A549 (cell line): Measurements from ENCODE around the gene PSMD1. TPM values are rescaled to one million over a fixed set of nuclear protein-coding genes. Genes with fewer than 3 reads are reported as not detected.

Experiments used
- ATAC-seq, 2 experiments: fragments of 200-7000 bp in 1 of 2; fragments of >200 bp in 1 of 2; cut with Nextera tagmentation in 1 of 2; cut with Tn5 transposase in 1 of 2; 3 replicates each; pipeline versions ENCODE4 v1.8.0 to v1.9.1; 2018 to 2020; ENCODE audit warnings: mild to moderate bottlenecking in 1 of 2, moderate library complexity in 1 of 2
- CTCF ChIA-PET: fragments of 300-600 bp; sonication (Branson Sonifier 250); formaldehyde crosslinking; extraction: SDS; loops from one replicate; lab custom pipeline; 2021; ENCODE audit warnings: antibody characterized with exemption, inconsistent platforms; lab: Yijun Ruan, JAX
- POLR2A ChIA-PET: fragments of 350-600 bp; formaldehyde crosslinking; extraction: SDS; loops from one replicate; lab custom pipeline; 2021; ENCODE audit warnings: antibody characterized with exemption, inconsistent platforms; lab: Yijun Ruan, JAX
- DNase-seq, 2 experiments: peaks; one replicate each; pipeline versions ENCODE4 v3.0.0 to v3.0.0-alpha.2; 2011 to 2016; ENCODE audit warnings: low read depth in 1 of 2, low spot score in 1 of 2
- FAIRE-seq: peaks from 2 replicates; lab custom pipeline; 2011; peaks lifted over from hg19 to GRCh38; lab: Jason Lieb, UNC
- H3K27ac ChIP-seq, 2 experiments: fragments of >200 bp; sonication (Bioruptor Twin); formaldehyde crosslinking; 3 replicates each; pipeline ENCODE4 v1.5.1; 2016 to 2017
- H3K4me1 ChIP-seq: fragments of >200 bp; sonication (Bioruptor Twin); formaldehyde crosslinking; 3 replicates; pipeline ENCODE4 v1.6.1; 2016
- H3K4me2 ChIP-seq: fragments of >200 bp; sonication (Bioruptor Twin); formaldehyde crosslinking; 3 replicates; pipeline ENCODE4 v1.6.1; 2016
- H3K4me3 ChIP-seq: fragments of >200 bp; sonication (Bioruptor Twin); formaldehyde crosslinking; 3 replicates; pipeline ENCODE4 v1.5.1; 2016
- H3K9me3 ChIP-seq: fragments of >200 bp; sonication (Bioruptor Twin); formaldehyde crosslinking; 3 replicates; pipeline ENCODE4 v1.6.1; 2016
- BHLHE40 ChIP-seq: IDR thresholded peaks from 2 replicates; pipeline ENCODE4 v1.6.1; 2012; ENCODE audit warnings: low read depth, low read length, inconsistent platforms
- CBX2 ChIP-seq: fragments of 200-600 bp; sonication (generic); IDR thresholded peaks from 2 replicates; pipeline ENCODE4 v1.6.1; 2016; ENCODE audit warnings: low read depth, mild to moderate bottlenecking, borderline replicate concordance
- CHD4 ChIP-seq: fragments of 200-600 bp; sonication (generic); IDR thresholded peaks from 2 replicates; pipeline ENCODE4 v1.6.1; 2016; ENCODE audit warnings: antibody characterized with exemption, mild to moderate bottlenecking, borderline replicate concordance
- CTCF ChIP-seq: fragments of >200 bp; sonication (Bioruptor Twin); formaldehyde crosslinking; IDR thresholded peaks from 3 replicates; pipeline ENCODE4 v1.5.1; 2016
- E2F6 ChIP-seq: IDR thresholded peaks from 2 replicates; pipeline ENCODE4 v1.6.1; 2012; ENCODE audit warnings: low read depth, borderline replicate concordance
- EHF ChIP-seq: fragments of 250-450 bp; sonication (Bioruptor Pico); IDR thresholded peaks from 2 replicates; pipeline ENCODE4 v1.5.0; 2020; ENCODE audit warnings: mild to moderate bottlenecking
- EHMT2 ChIP-seq: fragments of 200-600 bp; sonication (generic); IDR thresholded peaks from 2 replicates; pipeline ENCODE4 v1.6.1; 2016; ENCODE audit warnings: antibody characterized with exemption, low read depth, mild to moderate bottlenecking, moderate library complexity
- FOSB ChIP-seq: fragments of 250-450 bp; sonication (Bioruptor Pico); IDR thresholded peaks from 2 replicates; pipeline ENCODE4 v1.5.0; 2020; ENCODE audit warnings: mild to moderate bottlenecking, moderate library complexity
- FOSL2 ChIP-seq, 2 experiments: fragments of 450-650 bp in 1 of 2; fragments of >200 bp in 1 of 2; sonication (Bioruptor Twin) in 1 of 2; formaldehyde crosslinking; IDR thresholded peaks; 2 replicates each; pipeline versions ENCODE4 v1.5.0 to v1.6.1; 2016 to 2020; ENCODE audit warnings: mild to moderate bottlenecking in 1 of 2, moderate library complexity in 1 of 2
- FOXS1 ChIP-seq: fragments of 250-450 bp; sonication (Bioruptor Pico); IDR thresholded peaks from 2 replicates; pipeline ENCODE4 v1.5.0; 2020; ENCODE audit warnings: mild to moderate bottlenecking, moderate library complexity
- GATA3 ChIP-seq: IDR thresholded peaks from 2 replicates; pipeline ENCODE4 v1.6.1; 2012; ENCODE audit warnings: borderline replicate concordance
- HEYL ChIP-seq: fragments of 250-450 bp; sonication (Bioruptor Pico); IDR thresholded peaks from 2 replicates; pipeline ENCODE4 v1.8.0; 2021; ENCODE audit warnings: mild to moderate bottlenecking, moderate library complexity
- HMGXB4 ChIP-seq: fragments of 250-450 bp; sonication (Bioruptor Pico); IDR thresholded peaks from 2 replicates; pipeline ENCODE4 v1.5.0; 2021; ENCODE audit warnings: mild to moderate bottlenecking, moderate library complexity, borderline replicate concordance
- HOXB5 ChIP-seq: fragments of 250-450 bp; sonication (Bioruptor Pico); IDR thresholded peaks from 2 replicates; pipeline ENCODE4 v1.5.0; 2020; ENCODE audit warnings: mild to moderate bottlenecking, moderate library complexity
- JUNB ChIP-seq: fragments of >200 bp; sonication (Bioruptor Twin); formaldehyde crosslinking; IDR thresholded peaks from 2 replicates; pipeline ENCODE4 v1.6.1; 2016
- KDM1A ChIP-seq: fragments of 200-600 bp; sonication (generic); IDR thresholded peaks from 2 replicates; pipeline ENCODE4 v1.6.1; 2016; ENCODE audit warnings: low read depth, mild to moderate bottlenecking
- MAFK ChIP-seq: fragments of 450-650 bp; IDR thresholded peaks from 2 replicates; pipeline ENCODE4 v1.6.1; 2014; ENCODE audit not compliant: partially characterized antibody
- MYC ChIP-seq: IDR thresholded peaks from 2 replicates; pipeline ENCODE4 v1.6.1; 2012; ENCODE audit warnings: mild to moderate bottlenecking, inconsistent platforms, low read length, improper control_type of control experiment, borderline replicate concordance
- NFE2L2 ChIP-seq: fragments of 150-350 bp; conservative IDR thresholded peaks from 2 replicates; pipeline ENCODE4 v1.6.1; 2014; ENCODE audit warnings: low read length
- POLR2A ChIP-seq: IDR thresholded peaks from 2 replicates; pipeline ENCODE4 v1.6.1; 2012; ENCODE audit warnings: mild to moderate bottlenecking, low read length
- RNF2 ChIP-seq: fragments of 200-600 bp; sonication (generic); IDR thresholded peaks from 2 replicates; pipeline ENCODE4 v1.6.1; 2016; ENCODE audit warnings: low read depth, mild to moderate bottlenecking, antibody characterized with exemption, moderate library complexity, borderline replicate concordance
- ZFP36 ChIP-seq: fragments of 450-650 bp; IDR thresholded peaks from 2 replicates; pipeline ENCODE4 v1.6.1; 2014; ENCODE audit warnings: borderline replicate concordance; ENCODE audit not compliant: partially characterized antibody
- WGBS: methylation state at CpG from one replicate; pipeline ENCODE4 v1.1.6; 2017; ENCODE audit errors: missing lambda C conversion rate; 5-methylcytosine and 5-hydroxymethylcytosine counted together
- polyA plus RNA-seq, 4 experiments: library from polyadenylated mRNA; depleted of rRNA in 3 of 4; stranded (reverse); fragments of >200 nt; fragmentation: RNase III in 1 of 4; extraction: RNeasy Plus Mini Kit Qiagen cat#74134 plus additional on column Dnase treatment in 1 of 4; gene quantifications; 2 replicates in 3 of 4; 3 replicates in 1 of 4; pipeline ENCODE4 v1.2.3, GENCODE V29; 2011 to 2017
- TF ChIP-seq, protein P1 (sequence below): fragments of 450-650 bp; IDR thresholded peaks from 2 replicates; pipeline ENCODE4 v1.6.1; 2014; ENCODE audit warnings: antibody characterized with exemption
- TF ChIP-seq, protein P2 (sequence below): fragments of 200-600 bp; sonication (generic); IDR thresholded peaks from 2 replicates; pipeline ENCODE4 v1.6.1; 2016; ENCODE audit warnings: antibody characterized with exemption, mild to moderate bottlenecking, moderate library complexity
- TF ChIP-seq, protein P3 (sequence below): fragments of >200 bp; sonication (Bioruptor Twin); formaldehyde crosslinking; IDR thresholded peaks from 2 replicates; pipeline ENCODE4 v1.6.1; 2016
- TF ChIP-seq, protein P4 (sequence below): fragments of >200 bp; sonication (Bioruptor Twin); formaldehyde crosslinking; IDR thresholded peaks from 3 replicates; pipeline ENCODE4 v1.6.1; 2016
- TF ChIP-seq, protein P5 (sequence below): fragments of 250-450 bp; sonication (Bioruptor Pico); IDR thresholded peaks from 2 replicates; pipeline ENCODE4 v1.5.0; 2020; ENCODE audit warnings: low read depth, mild to moderate bottlenecking, moderate library complexity

The PSMD1 gene
- polyA plus RNA-seq, 2 of the 4 experiments (the other 2 are of a cell fraction): 122 to 248 TPM

DNA sequence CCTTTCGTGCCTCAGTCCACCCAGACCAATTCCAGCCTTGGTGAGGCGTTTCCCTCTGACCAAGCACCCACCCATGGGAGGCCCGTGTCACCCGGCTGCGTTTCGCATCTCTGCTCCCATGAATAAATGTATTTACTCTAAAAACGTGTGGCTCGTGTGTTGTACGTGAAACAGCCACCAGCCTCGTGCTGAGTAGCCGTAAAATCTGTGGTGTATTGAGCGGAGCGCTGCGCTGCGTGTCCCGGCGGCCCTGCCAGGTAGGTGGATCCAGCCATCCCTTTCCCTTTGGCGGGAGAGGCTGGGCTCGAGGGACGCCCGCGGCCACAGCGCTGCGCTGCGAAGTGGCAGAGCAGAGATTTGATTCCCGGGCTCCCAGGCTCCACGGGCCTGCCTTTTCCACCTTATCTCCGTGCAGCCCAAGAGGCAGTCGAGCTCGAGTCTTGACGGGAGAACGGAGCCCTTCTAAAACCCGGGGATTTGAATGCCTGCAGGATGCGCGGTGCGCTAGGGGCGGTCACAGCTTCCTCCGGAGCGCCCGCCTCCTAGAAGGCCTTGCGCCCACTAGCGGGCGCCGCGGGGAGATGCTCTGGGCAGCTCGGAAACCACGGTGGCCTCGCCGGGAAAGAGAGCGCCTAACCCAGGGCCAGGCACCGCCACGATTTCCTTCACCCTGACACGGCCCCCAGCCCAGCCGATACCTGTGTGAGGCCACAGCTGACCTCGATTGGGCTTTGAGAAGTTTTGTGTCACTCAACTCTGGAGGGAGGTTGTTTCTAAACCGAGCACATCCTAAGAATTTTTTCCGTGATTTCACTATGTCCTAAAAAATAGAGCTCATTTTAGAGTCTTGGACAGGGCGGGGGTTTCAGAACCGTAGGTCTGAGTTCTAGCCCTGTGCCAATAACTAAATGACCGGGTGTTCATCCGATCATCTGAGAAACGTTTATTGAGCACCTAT, 3.9 kb upstream of the PSMD1 start:
- ChIA-PET CTCF (interaction anchor here (0.6 to 3.7 kb wide), 40 partner anchors 9 to 360 kb away, joined by 3 to 36 read pairs (median 5); partner anchors contain the start of genes C2orf72, HTR2B and SPATA3), POLR2A (interaction anchor here (0.6 to 1.4 kb wide), 3 partner anchors 14 to 399 kb away, joined by 3 read pairs; partner anchors contain the start of gene ITM2C)
- Histone ChIP-seq H3K27ac (peak overlapping the region; percentile 72 to 81), H3K9me3 (no peaks in the 10 kb centered on the region), H3K4me3 (peak overlapping the region; percentile 58), H3K4me2 (peak overlapping the region; percentile 91), H3K4me1 (peaks cover 38% of the 10 kb centered on the region)
- 19% methylated on average over 41 of the region's 62 CpGs for WGBS
- DNase-seq: peak; percentile 66 to 88
- no peak for FAIRE-seq
- peak; percentile 78 to 87 for ATAC-seq
- TF ChIP-seq NFE2L2 (no peak), BHLHE40 (no peak), KDM1A (no peak), CBX2 (no peak), RNF2 (no peak), POLR2A (no peak), FOSB (CRISPR knock-in tag) (no peak), CTCF (peak; percentile 90), HOXB5 (CRISPR knock-in tag) (0 out of 2 replicates have a peak, but pooled peaks have one; percentile 44), FOSL2 (IDR thresholded peaks at IDR 0.05) (no peak), FOSL2 (CRISPR knock-in tag; IDR thresholded peaks at IDR 0.05) (no peak), FOXS1 (CRISPR knock-in tag) (no peak), JUNB (no peak), CHD4 (no peak), MAFK (no peak), E2F6 (peak; percentile 98), HEYL (CRISPR knock-in tag) (no peak), ZFP36 (no peak), GATA3 (no peak), EHF (CRISPR knock-in tag) (no peak), EHMT2 (no peak), MYC (no peak), HMGXB4 (CRISPR knock-in tag) (no peak)
- TF ChIP-seq, protein P1, sequence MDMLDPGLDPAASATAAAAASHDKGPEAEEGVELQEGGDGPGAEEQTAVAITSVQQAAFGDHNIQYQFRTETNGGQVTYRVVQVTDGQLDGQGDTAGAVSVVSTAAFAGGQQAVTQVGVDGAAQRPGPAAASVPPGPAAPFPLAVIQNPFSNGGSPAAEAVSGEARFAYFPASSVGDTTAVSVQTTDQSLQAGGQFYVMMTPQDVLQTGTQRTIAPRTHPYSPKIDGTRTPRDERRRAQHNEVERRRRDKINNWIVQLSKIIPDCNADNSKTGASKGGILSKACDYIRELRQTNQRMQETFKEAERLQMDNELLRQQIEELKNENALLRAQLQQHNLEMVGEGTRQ: no peak
- TF ChIP-seq, protein P2, sequence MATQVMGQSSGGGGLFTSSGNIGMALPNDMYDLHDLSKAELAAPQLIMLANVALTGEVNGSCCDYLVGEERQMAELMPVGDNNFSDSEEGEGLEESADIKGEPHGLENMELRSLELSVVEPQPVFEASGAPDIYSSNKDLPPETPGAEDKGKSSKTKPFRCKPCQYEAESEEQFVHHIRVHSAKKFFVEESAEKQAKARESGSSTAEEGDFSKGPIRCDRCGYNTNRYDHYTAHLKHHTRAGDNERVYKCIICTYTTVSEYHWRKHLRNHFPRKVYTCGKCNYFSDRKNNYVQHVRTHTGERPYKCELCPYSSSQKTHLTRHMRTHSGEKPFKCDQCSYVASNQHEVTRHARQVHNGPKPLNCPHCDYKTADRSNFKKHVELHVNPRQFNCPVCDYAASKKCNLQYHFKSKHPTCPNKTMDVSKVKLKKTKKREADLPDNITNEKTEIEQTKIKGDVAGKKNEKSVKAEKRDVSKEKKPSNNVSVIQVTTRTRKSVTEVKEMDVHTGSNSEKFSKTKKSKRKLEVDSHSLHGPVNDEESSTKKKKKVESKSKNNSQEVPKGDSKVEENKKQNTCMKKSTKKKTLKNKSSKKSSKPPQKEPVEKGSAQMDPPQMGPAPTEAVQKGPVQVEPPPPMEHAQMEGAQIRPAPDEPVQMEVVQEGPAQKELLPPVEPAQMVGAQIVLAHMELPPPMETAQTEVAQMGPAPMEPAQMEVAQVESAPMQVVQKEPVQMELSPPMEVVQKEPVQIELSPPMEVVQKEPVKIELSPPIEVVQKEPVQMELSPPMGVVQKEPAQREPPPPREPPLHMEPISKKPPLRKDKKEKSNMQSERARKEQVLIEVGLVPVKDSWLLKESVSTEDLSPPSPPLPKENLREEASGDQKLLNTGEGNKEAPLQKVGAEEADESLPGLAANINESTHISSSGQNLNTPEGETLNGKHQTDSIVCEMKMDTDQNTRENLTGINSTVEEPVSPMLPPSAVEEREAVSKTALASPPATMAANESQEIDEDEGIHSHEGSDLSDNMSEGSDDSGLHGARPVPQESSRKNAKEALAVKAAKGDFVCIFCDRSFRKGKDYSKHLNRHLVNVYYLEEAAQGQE: no peak
- TF ChIP-seq, protein P3, sequence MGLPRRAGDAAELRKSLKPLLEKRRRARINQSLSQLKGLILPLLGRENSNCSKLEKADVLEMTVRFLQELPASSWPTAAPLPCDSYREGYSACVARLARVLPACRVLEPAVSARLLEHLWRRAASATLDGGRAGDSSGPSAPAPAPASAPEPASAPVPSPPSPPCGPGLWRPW: no peak
- TF ChIP-seq, protein P4, sequence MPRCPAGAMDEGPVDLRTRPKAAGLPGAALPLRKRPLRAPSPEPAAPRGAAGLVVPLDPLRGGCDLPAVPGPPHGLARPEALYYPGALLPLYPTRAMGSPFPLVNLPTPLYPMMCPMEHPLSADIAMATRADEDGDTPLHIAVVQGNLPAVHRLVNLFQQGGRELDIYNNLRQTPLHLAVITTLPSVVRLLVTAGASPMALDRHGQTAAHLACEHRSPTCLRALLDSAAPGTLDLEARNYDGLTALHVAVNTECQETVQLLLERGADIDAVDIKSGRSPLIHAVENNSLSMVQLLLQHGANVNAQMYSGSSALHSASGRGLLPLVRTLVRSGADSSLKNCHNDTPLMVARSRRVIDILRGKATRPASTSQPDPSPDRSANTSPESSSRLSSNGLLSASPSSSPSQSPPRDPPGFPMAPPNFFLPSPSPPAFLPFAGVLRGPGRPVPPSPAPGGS: no peak
- TF ChIP-seq, protein P5, sequence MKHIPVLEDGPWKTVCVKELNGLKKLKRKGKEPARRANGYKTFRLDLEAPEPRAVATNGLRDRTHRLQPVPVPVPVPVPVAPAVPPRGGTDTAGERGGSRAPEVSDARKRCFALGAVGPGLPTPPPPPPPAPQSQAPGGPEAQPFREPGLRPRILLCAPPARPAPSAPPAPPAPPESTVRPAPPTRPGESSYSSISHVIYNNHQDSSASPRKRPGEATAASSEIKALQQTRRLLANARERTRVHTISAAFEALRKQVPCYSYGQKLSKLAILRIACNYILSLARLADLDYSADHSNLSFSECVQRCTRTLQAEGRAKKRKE (CRISPR knock-in tag): no peak
